HL-60 (cell line): ENCODE results near the gene PHKG2.

ENCODE experiments used
- DNase-seq, 2 experiments: peaks; one replicate each; pipeline ENCODE4 v3.0.0-alpha.2; 2010 to 2020; ENCODE audit warnings: low read depth in 1 of 2, low spot score in 1 of 2
- H3K27ac ChIP-seq: fragments of 250-450 bp; sonication (Bioruptor Pico); replicated peaks from 2 replicates; pipeline ENCODE4 v1.5.1; 2020; ENCODE audit warnings: mild to moderate bottlenecking, moderate library complexity
- H3K27me3 ChIP-seq: fragments of 250-450 bp; sonication (Bioruptor Pico); 2 replicates; pipeline ENCODE4 v1.5.1; 2021; ENCODE audit warnings: mild to moderate bottlenecking, moderate library complexity; ENCODE audit not compliant: insufficient read depth, poor library complexity, severe bottlenecking
- H3K4me3 ChIP-seq: replicated peaks from 2 replicates; pipeline ENCODE4 v1.5.1; 2011; ENCODE audit warnings: mild to moderate bottlenecking, control low read depth, low read length; ENCODE audit not compliant: insufficient read depth
- GABPA ChIP-seq: IDR thresholded peaks from 2 replicates; pipeline ENCODE4 v1.6.1; 2012; ENCODE audit warnings: low read depth
- POLR2AphosphoS5 ChIP-seq: IDR thresholded peaks from 2 replicates; pipeline ENCODE4 v1.6.1; 2012; ENCODE audit warnings: low read depth
- SPI1 ChIP-seq: IDR thresholded peaks from 2 replicates; pipeline ENCODE4 v1.6.1; 2012; ENCODE audit warnings: low read depth, mild to moderate bottlenecking, borderline replicate concordance
- TF ChIP-seq, protein P1 (sequence below): IDR thresholded peaks from 2 replicates; pipeline ENCODE4 v1.6.1; 2012; ENCODE audit warnings: low read depth; ENCODE audit not compliant: insufficient replicate concordance
- TF ChIP-seq, protein P2 (sequence below): IDR thresholded peaks from one replicate; pipeline ENCODE4 v1.5.1; 2011; ENCODE audit warnings: low read length, control low read depth, inconsistent platforms; ENCODE audit not compliant: insufficient read depth

Gene PHKG2

DNA sequence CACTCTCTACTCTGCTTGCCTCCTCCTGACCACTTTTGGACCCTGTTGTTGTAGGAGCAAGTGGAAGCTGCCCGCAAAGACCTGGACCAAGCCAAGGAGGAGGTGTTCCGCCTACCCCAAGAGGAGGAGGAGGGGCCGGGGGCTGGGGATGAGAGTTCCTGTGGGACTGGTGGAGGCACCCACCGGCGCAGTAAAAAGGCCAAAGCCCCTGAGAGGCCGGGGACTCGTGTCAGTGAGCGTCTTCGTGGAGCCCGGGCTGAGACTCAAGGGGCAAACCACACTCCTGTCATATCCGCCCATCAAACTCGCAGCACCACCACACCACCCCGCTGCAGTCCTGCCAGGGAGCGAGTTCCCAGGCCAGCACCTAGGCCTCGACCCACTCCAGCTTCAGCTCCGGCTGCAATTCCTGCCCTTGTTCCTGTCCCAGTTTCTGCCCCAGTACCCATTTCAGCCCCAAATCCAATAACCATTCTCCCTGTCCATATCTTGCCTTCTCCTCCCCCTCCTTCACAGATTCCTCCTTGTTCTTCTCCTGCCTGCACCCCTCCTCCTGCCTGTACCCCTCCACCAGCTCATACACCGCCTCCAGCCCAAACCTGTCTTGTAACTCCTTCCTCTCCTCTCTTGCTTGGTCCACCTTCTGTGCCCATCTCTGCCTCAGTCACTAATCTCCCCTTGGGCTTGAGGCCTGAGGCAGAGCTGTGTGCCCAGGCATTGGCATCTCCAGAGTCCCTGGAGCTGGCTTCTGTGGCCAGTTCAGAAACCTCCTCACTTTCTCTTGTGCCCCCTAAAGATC is 11.0 kb upstream of the PHKG2 start:
- H3K27ac ChIP-seq: no peak overlapping the region
- H3K27me3 ChIP-seq: no peaks in the 10 kb centered on the region
- no peak overlapping the region for H3K4me3 ChIP-seq
- TF ChIP-seq, protein P1, sequence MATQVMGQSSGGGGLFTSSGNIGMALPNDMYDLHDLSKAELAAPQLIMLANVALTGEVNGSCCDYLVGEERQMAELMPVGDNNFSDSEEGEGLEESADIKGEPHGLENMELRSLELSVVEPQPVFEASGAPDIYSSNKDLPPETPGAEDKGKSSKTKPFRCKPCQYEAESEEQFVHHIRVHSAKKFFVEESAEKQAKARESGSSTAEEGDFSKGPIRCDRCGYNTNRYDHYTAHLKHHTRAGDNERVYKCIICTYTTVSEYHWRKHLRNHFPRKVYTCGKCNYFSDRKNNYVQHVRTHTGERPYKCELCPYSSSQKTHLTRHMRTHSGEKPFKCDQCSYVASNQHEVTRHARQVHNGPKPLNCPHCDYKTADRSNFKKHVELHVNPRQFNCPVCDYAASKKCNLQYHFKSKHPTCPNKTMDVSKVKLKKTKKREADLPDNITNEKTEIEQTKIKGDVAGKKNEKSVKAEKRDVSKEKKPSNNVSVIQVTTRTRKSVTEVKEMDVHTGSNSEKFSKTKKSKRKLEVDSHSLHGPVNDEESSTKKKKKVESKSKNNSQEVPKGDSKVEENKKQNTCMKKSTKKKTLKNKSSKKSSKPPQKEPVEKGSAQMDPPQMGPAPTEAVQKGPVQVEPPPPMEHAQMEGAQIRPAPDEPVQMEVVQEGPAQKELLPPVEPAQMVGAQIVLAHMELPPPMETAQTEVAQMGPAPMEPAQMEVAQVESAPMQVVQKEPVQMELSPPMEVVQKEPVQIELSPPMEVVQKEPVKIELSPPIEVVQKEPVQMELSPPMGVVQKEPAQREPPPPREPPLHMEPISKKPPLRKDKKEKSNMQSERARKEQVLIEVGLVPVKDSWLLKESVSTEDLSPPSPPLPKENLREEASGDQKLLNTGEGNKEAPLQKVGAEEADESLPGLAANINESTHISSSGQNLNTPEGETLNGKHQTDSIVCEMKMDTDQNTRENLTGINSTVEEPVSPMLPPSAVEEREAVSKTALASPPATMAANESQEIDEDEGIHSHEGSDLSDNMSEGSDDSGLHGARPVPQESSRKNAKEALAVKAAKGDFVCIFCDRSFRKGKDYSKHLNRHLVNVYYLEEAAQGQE: no peak
- TF ChIP-seq SPI1: no peak
- TF ChIP-seq GABPA: no peak
- no peak for TF ChIP-seq POLR2AphosphoS5
- TF ChIP-seq, protein P2, sequence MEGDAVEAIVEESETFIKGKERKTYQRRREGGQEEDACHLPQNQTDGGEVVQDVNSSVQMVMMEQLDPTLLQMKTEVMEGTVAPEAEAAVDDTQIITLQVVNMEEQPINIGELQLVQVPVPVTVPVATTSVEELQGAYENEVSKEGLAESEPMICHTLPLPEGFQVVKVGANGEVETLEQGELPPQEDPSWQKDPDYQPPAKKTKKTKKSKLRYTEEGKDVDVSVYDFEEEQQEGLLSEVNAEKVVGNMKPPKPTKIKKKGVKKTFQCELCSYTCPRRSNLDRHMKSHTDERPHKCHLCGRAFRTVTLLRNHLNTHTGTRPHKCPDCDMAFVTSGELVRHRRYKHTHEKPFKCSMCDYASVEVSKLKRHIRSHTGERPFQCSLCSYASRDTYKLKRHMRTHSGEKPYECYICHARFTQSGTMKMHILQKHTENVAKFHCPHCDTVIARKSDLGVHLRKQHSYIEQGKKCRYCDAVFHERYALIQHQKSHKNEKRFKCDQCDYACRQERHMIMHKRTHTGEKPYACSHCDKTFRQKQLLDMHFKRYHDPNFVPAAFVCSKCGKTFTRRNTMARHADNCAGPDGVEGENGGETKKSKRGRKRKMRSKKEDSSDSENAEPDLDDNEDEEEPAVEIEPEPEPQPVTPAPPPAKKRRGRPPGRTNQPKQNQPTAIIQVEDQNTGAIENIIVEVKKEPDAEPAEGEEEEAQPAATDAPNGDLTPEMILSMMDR: no peak
- DNase-seq: no peak

DNA sequence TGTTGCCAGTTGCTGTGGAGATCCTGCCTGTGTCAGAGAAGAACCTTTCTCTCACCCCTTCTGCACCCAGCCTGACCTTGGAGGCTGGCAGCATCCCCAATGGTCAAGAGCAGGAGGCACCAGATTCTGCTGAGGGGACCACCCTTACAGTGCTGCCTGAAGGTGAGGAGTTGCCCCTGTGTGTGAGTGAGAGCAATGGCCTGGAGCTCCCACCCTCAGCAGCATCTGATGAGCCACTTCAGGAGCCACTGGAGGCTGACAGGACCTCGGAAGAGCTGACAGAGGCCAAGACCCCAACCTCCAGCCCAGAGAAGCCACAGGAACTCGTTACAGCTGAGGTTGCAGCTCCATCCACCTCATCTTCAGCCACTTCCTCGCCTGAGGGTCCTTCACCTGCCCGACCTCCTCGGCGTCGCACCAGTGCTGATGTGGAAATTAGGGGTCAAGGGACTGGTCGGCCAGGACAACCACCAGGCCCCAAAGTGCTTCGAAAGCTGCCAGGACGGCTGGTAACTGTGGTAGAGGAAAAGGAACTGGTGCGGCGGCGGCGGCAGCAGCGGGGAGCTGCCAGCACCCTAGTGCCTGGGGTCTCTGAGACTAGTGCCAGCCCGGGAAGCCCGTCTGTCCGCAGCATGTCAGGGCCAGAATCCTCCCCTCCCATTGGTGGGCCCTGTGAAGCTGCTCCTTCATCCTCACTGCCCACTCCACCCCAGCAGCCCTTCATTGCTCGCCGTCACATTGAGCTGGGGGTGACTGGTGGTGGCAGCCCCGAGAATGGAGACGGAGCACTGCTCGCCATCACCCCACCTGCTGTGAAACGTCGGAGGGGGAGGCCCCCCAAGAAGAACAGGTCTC is 10.2 kb upstream of the PHKG2 start:
- no peaks in the 10 kb centered on the region for H3K27me3 ChIP-seq
- no peak overlapping the region for H3K4me3 ChIP-seq
- no peak for DNase-seq
- H3K27ac ChIP-seq: no peak overlapping the region
- TF ChIP-seq, protein P1: no peak
- TF ChIP-seq GABPA: no peak
- no peak for TF ChIP-seq SPI1
- TF ChIP-seq, protein P2: no peak
- no peak for TF ChIP-seq POLR2AphosphoS5

DNA sequence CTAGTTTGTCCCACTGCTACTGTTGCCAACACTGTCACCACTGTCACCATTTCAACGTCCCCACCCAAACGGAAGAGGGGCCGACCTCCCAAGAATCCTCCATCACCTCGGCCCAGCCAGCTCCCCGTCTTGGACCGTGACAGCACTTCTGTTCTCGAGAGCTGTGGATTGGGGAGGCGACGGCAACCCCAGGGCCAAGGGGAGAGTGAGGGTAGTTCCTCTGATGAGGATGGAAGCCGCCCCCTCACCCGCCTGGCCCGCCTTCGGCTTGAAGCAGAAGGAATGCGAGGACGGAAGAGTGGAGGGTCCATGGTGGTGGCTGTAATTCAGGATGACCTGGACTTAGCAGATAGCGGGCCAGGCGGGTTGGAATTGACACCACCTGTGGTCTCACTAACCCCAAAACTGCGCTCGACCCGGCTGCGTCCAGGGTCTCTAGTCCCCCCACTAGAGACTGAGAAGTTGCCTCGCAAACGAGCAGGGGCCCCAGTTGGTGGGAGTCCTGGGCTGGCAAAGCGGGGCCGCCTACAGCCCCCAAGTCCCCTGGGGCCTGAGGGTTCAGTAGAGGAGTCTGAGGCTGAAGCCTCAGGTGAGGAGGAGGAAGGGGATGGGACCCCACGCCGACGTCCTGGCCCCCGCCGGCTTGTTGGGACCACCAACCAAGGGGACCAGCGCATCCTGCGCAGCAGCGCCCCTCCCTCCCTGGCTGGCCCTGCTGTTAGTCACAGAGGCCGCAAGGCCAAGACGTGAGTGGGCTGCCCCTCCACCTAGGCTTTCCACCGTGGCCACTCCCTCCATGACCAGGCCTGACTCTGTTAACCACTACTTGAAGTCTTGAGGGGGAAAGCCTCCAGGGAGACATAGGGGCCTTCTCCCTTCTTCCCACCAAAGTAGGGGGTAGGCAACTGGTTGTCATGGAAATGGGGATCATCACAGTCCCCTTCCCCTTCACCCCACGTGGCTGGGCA is 9.0 kb upstream of the PHKG2 start:
- no peak for DNase-seq
- H3K27ac ChIP-seq: no peak overlapping the region
- no peak overlapping the region for H3K4me3 ChIP-seq
- no peak for TF ChIP-seq GABPA
- TF ChIP-seq, protein P2: no peak
- TF ChIP-seq POLR2AphosphoS5: no peak; the same call in 1 of the 2 replicates
- TF ChIP-seq SPI1: no peak
- TF ChIP-seq, protein P1: no peak
- H3K27me3 ChIP-seq: no peaks in the 10 kb centered on the region
